NCI-H146 treated with DMSO at 0.1 percent for 48 hours (cell line): Measurements from ENCODE around the gene WDFY4.

Experiments used
- DNase-seq: peaks from one replicate; lab custom pipeline; 2025; ENCODE audit not compliant: unreplicated experiment; lab: John Stamatoyannopoulos, UW

Gene WDFY4

GRCh38 chr10:48744587-48744986 is 59.9 kb downstream of the WDFY4 start:
- no peak for DNase-seq

GRCh38 chr10:48745662-48746245 is 61.1 kb downstream of the WDFY4 start:
- DNase-seq = no peak

GRCh38 chr10:48748573-48748972 is 63.9 kb downstream of the WDFY4 start:
- DNase-seq = no peak

- DNase-seq = no peak
These were observed 64.6 kb downstream of the WDFY4 start for GRCh38 chr10:48749254-48749787.

- DNase-seq = no peak
These were observed 65.3 kb downstream of the WDFY4 start for GRCh38 chr10:48750019-48750418.

GRCh38 chr10:48750991-48751390 is 66.3 kb downstream of the WDFY4 start:
- no peak for DNase-seq

GRCh38 chr10:48751730-48752129 is 67.1 kb downstream of the WDFY4 start:
- DNase-seq = no peak

- DNase-seq = no peak
These were observed 73.7 kb downstream of the WDFY4 start for GRCh38 chr10:48758411-48758810.

GRCh38 chr10:48759113-48759901 is 74.6 kb downstream of the WDFY4 start:
- no peak for DNase-seq

- no peak for DNase-seq
These were observed 76.3 kb downstream of the WDFY4 start for GRCh38 chr10:48760983-48761382.

GRCh38 chr10:48762064-48763042 is 77.7 kb downstream of the WDFY4 start:
- DNase-seq = no peak

- no peak for DNase-seq
These were observed 78.8 kb downstream of the WDFY4 start for GRCh38 chr10:48763403-48763965.

GRCh38 chr10:48764486-48764885 is 79.8 kb downstream of the WDFY4 start:
- DNase-seq = no peak

- DNase-seq = no peak
These were observed 80.4 kb downstream of the WDFY4 start for GRCh38 chr10:48765039-48765438.

- no peak for DNase-seq
These were observed 80.9 kb downstream of the WDFY4 start for GRCh38 chr10:48765527-48765926.

GRCh38 chr10:48767373-48768143 is 82.9 kb downstream of the WDFY4 start:
- DNase-seq = no peak

- no peak for DNase-seq
These were observed 83.6 kb downstream of the WDFY4 start for GRCh38 chr10:48768144-48768766.

- no peak for DNase-seq
These were observed 84.3 kb downstream of the WDFY4 start for GRCh38 chr10:48768926-48769325.

GRCh38 chr10:48769706-48770435 is 85.2 kb downstream of the WDFY4 start:
- DNase-seq = no peak
